Bronchial epithelial cell (primary cell): ENCODE measurements around the gene ANO3. TPM values are rescaled to one million over a fixed set of nuclear protein-coding genes. Genes with fewer than 3 reads are reported as not detected.

ENCODE experiments used
- DNase-seq: peaks from one replicate; pipeline ENCODE4 v3.0.0-alpha.2; 2010; ENCODE audit warnings: low read depth
- FAIRE-seq: peaks from 2 replicates; lab custom pipeline; 2011; peaks lifted over from hg19 to GRCh38; lab: Jason Lieb, UNC
- H3K27me3 ChIP-seq: 2 replicates; pipeline ENCODE4 v1.5.1; 2011; ENCODE audit warnings: low read length; ENCODE audit not compliant: control insufficient read depth, insufficient read depth
- H3K36me3 ChIP-seq: 2 replicates; pipeline ENCODE4 v1.5.1; 2011; ENCODE audit warnings: low read length; ENCODE audit not compliant: control insufficient read depth, insufficient read depth
- H3K4me3 ChIP-seq: 2 replicates; pipeline ENCODE4 v1.5.1; 2011; ENCODE audit warnings: mild to moderate bottlenecking, low read depth, low read length, control low read depth
- CTCF ChIP-seq: IDR thresholded peaks from 2 replicates; pipeline ENCODE4 v1.5.1; 2011; ENCODE audit warnings: mild to moderate bottlenecking, moderate library complexity, low read length, control low read depth, inconsistent platforms; ENCODE audit not compliant: insufficient read depth, severe bottlenecking
- total RNA-seq: library from RNA; depleted of rRNA; stranded (reverse); fragments of >200 nt; gene quantifications from 2 replicates; pipeline ENCODE4 v1.2.1, GENCODE V29; 2014

Gene ANO3
- total RNA-seq, 1 donor from 2014 or later: under 0.01 TPM

GRCh38 chr11:26477396-26477795, 145.5 kb downstream of the ANO3 start:
- no peak for TF ChIP-seq CTCF
- Histone ChIP-seq H3K4me3 (no peak overlapping the region), H3K36me3 (no peaks in the 10 kb centered on the region), H3K27me3 (no peaks in the 10 kb centered on the region)
- DNase-seq (no peak), FAIRE-seq (no peak)

DNA sequence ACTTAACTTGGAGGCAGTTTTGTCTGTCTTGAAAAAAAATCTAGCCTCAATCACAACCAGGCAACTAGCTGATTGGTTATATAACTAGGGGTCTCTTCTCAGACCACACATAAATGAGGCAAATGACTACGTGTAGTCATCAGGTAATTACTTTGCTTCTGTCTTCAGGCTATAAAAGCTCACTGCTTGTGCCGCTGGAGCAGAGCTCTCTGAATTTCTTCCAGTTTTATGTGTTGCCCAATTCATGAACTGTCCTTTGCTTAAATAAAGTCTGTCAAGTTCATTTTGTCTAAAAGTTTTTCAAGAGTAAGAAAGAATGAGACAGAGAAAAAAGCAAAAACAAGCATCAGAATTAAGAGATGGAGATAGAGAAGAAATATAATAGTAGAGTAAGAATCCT, 146.8 kb downstream of the ANO3 start:
- no peak overlapping the region for H3K4me3 ChIP-seq
- no peaks in the 10 kb centered on the region for H3K27me3 ChIP-seq
- no peak for FAIRE-seq
- no peak for DNase-seq
- TF ChIP-seq CTCF: no peak
- no peaks in the 10 kb centered on the region for H3K36me3 ChIP-seq

DNA sequence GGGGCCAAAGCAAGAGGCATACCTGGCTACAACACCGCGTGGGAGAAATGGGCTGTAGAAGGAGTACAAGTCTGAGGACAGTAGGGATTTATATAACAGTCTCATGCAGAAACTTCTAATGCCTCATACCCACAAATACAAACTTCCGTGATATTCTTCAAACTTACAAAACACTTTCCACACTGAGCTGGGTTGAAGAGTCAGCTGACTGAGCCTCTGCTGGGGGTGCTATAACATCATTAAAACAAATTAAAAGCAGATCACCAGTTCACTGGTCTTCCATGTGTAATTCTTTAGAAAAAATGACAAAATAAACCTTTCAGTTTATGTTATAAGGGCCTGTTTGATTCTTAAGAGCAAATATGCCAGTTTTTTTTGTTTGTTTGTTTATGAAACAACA, 148.1 kb downstream of the ANO3 start:
- Histone ChIP-seq H3K27me3 (no peaks in the 10 kb centered on the region), H3K36me3 (no peaks in the 10 kb centered on the region), H3K4me3 (no peak overlapping the region)
- TF ChIP-seq CTCF: no peak
- DNase-seq (no peak), FAIRE-seq (no peak)

DNA sequence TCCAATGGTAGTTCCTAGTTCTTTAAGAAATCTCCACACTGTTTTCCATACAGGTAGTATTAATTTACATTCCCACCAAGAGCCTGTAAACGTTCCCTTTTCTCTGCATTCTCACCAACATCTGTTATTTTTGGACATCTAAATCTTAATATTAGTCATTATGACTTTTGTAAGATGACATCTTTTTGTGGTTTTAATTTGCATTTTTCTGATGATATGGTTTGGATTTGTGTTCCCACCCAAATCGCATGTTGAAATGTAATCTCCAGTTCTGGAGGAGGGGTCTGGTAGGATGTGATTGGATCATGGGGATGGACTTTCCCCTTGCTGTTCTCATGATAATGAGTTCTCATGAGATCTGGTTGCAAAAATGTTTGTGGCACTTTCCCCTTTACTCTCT, 151.2 kb downstream of the ANO3 start:
- Histone ChIP-seq H3K27me3 (no peaks in the 10 kb centered on the region), H3K4me3 (no peak overlapping the region), H3K36me3 (no peaks in the 10 kb centered on the region)
- no peak for FAIRE-seq
- no peak for TF ChIP-seq CTCF
- DNase-seq: no peak

- Histone ChIP-seq H3K27me3 (no peaks in the 10 kb centered on the region), H3K36me3 (no peaks in the 10 kb centered on the region), H3K4me3 (no peak overlapping the region)
- no peak for TF ChIP-seq CTCF
- FAIRE-seq: no peak
- no peak for DNase-seq
Measured at GRCh38 chr11:26490546-26490945, 158.6 kb downstream of the ANO3 start.

- H3K27me3 ChIP-seq: no peaks in the 10 kb centered on the region
- no peak for DNase-seq
- H3K4me3 ChIP-seq: no peak overlapping the region
- no peak for TF ChIP-seq CTCF
- H3K36me3 ChIP-seq: no peaks in the 10 kb centered on the region
- FAIRE-seq: no peak
Measured at GRCh38 chr11:26493616-26494015, 161.7 kb downstream of the ANO3 start.
